H1 (cell line): ENCODE data around the gene NRN1L. TPM values are rescaled to one million over a fixed set of nuclear protein-coding genes. Genes with fewer than 3 reads are reported as not detected.

Source experiments
- ATF2 ChIP-seq: IDR thresholded peaks from 2 replicates; pipeline ENCODE4 v1.6.1; 2012; ENCODE audit warnings: low read length, inconsistent platforms
- BACH1 ChIP-seq: IDR thresholded peaks from 2 replicates; pipeline ENCODE4 v1.6.1; 2012; ENCODE audit warnings: low read length, improper control_type of control experiment
- CHD7 ChIP-seq: fragments of 300-600 bp; sonication (generic); IDR thresholded peaks from 2 replicates; pipeline ENCODE4 v1.7.1; 2012; ENCODE audit warnings: low read length, moderate library complexity, mild to moderate bottlenecking, inconsistent platforms; ENCODE audit not compliant: insufficient replicate concordance
- EZH2 ChIP-seq: fragments of 200-600 bp; sonication (generic); IDR thresholded peaks from 2 replicates; pipeline ENCODE4 v1.7.1; 2012; ENCODE audit warnings: low read depth, mild to moderate bottlenecking, moderate library complexity, low read length, inconsistent platforms; ENCODE audit not compliant: severe bottlenecking
- JUND ChIP-seq: IDR thresholded peaks from 2 replicates; pipeline ENCODE4 v1.6.1; 2011; ENCODE audit warnings: mild to moderate bottlenecking, improper control_type of control experiment, low read length
- KDM4A ChIP-seq: IDR thresholded peaks from one replicate; pipeline ENCODE4 v1.7.1; 2012; ENCODE audit warnings: low read depth, mild to moderate bottlenecking, moderate library complexity, low read length, inconsistent platforms; ENCODE audit not compliant: severe bottlenecking
- PHF8 ChIP-seq: fragments of 200-600 bp; sonication (generic); conservative IDR thresholded peaks from 2 replicates; pipeline ENCODE4 v1.7.1; 2012; ENCODE audit warnings: low read depth, mild to moderate bottlenecking, inconsistent platforms, low read length, moderate library complexity
- POLR2A ChIP-seq, 2 experiments: IDR thresholded peaks; 1 replicate in 1 of 2; 2 replicates in 1 of 2; pipeline ENCODE4 v1.6.1; 2011; ENCODE audit warnings: low read depth in 2 of 2, low read length in 2 of 2, mild to moderate bottlenecking in 2 of 2; ENCODE audit errors: control extremely low read depth in 1 of 2
- SIX5 ChIP-seq: IDR thresholded peaks from 2 replicates; pipeline ENCODE4 v1.6.1; 2011; ENCODE audit warnings: mild to moderate bottlenecking, low read depth, low read length
- SP1 ChIP-seq: IDR thresholded peaks from 2 replicates; pipeline ENCODE4 v1.6.1; 2011; ENCODE audit warnings: low read depth, low read length
- SP2 ChIP-seq: IDR thresholded peaks from 2 replicates; pipeline ENCODE4 v1.6.1; 2012; ENCODE audit warnings: mild to moderate bottlenecking, low read length, inconsistent platforms
- TEAD4 ChIP-seq: IDR thresholded peaks from 2 replicates; pipeline ENCODE4 v1.6.1; 2012; ENCODE audit warnings: low read depth, low read length, inconsistent platforms, mixed read lengths
- polyA plus RNA-seq, 7 experiments: library from polyadenylated mRNA; depleted of rRNA in 3 of 7; stranded (reverse) in 5 of 7; unstranded in 2 of 7; fragments of >200 nt in 5 of 7; fragments of 200-250 nt in 2 of 7; gene quantifications; 1 replicate in 5 of 7; 2 replicates in 1 of 7; 4 replicates in 1 of 7; pipeline versions ENCODE4 v1.2.1 to v1.2.3, GENCODE V29; 2011 to 2013; ENCODE audit warnings: missing spikeins in 2 of 7, mixed read lengths in 2 of 7
- total RNA-seq: library from RNA; stranded (reverse); fragmentation: NEBNext Ultra II Directional; extraction: Animal tissue kit (Norgen Biotek cat#: 25700); gene quantifications from 2 replicates; pipeline ENCODE4 v1.2.1, GENCODE V29; 2021

The NRN1L gene
- total and polyA plus RNA-seq, 2 of the 8 experiments (the other 6 are each of a cell fraction or from before 2014, with no cell fraction given) = 4.1 to 35.2 TPM

- TF ChIP-seq CHD7 = no peak
- TF ChIP-seq SP1 = no peak
- TF ChIP-seq ATF2 = no peak
- TF ChIP-seq SIX5 = no peak
- no peak for TF ChIP-seq EZH2
- TF ChIP-seq BACH1 = no peak
- TF ChIP-seq TEAD4 = no peak
- no peak for TF ChIP-seq PHF8
- no peak for TF ChIP-seq JUND
- TF ChIP-seq SP2 = no peak
- TF ChIP-seq POLR2A (IDR thresholded peaks at IDR 0.05; ENCODE audit: control extremely low read depth in 1 of 2, low read depth in 2 of 2, low read length in 2 of 2) = no peak
- TF ChIP-seq KDM4A = no peak
Measured at GRCh38 chr16:67888331-67888730, 3.6 kb downstream of the NRN1L start (continued).
